Activated T-helper 17 cell treated with anti-CD3 and anti-CD28 coated beads, Interleukin-2, amount 50 U/mL, for 72 hours (primary cell): ENCODE results near the gene SEC11A. TPM values are rescaled to one million over a fixed set of nuclear protein-coding genes. Genes with fewer than 3 reads are reported as not detected.
"Not testable (repeated sequence)": the region's sequence is repeated elsewhere in the genome, so short reads cannot be mapped to it uniquely, and the experiment has no call there.

Experiments used
- ATAC-seq: fragments of 150-1000 bp; cut with Tn5 transposase; replicated peaks from 2 replicates; pipeline ENCODE4 v1.10.0; 2021; ENCODE audit warnings: mild to moderate bottlenecking, moderate library complexity
- H3K27ac Mint-ChIP-seq: one replicate; pipeline ENCODE4 v1.8.0; 2022; ENCODE audit warnings: mixed read lengths
- H3K27me3 Mint-ChIP-seq: one replicate; pipeline ENCODE4 v1.8.0; 2022; ENCODE audit warnings: mixed read lengths
- H3K36me3 Mint-ChIP-seq: one replicate; pipeline ENCODE4 v1.8.0; 2022; ENCODE audit warnings: low read depth, mild to moderate bottlenecking, mixed read lengths
- H3K4me1 Mint-ChIP-seq: one replicate; pipeline ENCODE4 v1.8.0; 2022; ENCODE audit warnings: mixed read lengths
- H3K4me3 Mint-ChIP-seq: one replicate; pipeline ENCODE4 v1.8.0; 2022; ENCODE audit warnings: mild to moderate bottlenecking, mixed read lengths
- H3K9me3 Mint-ChIP-seq: one replicate; pipeline ENCODE4 v1.8.0; 2022; ENCODE audit warnings: mixed read lengths
- total RNA-seq, 2 donors: library from RNA; stranded (reverse); gene quantifications; one replicate each; pipeline ENCODE4 v1.2.3, GENCODE V29; 2022

The SEC11A gene
- total RNA-seq, 2 donors from 2014 or later: 111 to 116 TPM

- no peaks in the 10 kb centered on the region for H3K9me3 Mint-ChIP-seq
- H3K27ac Mint-ChIP-seq: peak overlapping the region; percentile 97
- H3K4me1 Mint-ChIP-seq: peaks cover 44% of the 10 kb centered on the region
- no peaks in the 10 kb centered on the region for H3K27me3 Mint-ChIP-seq
- peak overlapping the region; percentile 99 for H3K4me3 Mint-ChIP-seq
- H3K36me3 Mint-ChIP-seq: peaks cover 46% of the 10 kb centered on the region
- ATAC-seq: peak; percentile 27
Observed at GRCh38 chr15:84749111-84749991, 33.4 kb upstream of the SEC11A start.

- peaks cover 42% of the 10 kb centered on the region for H3K4me1 Mint-ChIP-seq
- no peaks in the 10 kb centered on the region for H3K27me3 Mint-ChIP-seq
- peak; percentile 64 for ATAC-seq
- H3K36me3 Mint-ChIP-seq: peaks cover 41% of the 10 kb centered on the region
- H3K4me3 Mint-ChIP-seq: peak within 1 kb of the TSS; percentile 99
- H3K9me3 Mint-ChIP-seq: no peaks in the 10 kb centered on the region
- H3K27ac Mint-ChIP-seq: peak within 1 kb of the TSS; percentile 99
Observed at GRCh38 chr15:84748274-84749110, 32.6 kb upstream of the SEC11A start, which contains the start of gene ZNF592. ZNF592 (plus strand) TSS chr15:84748592; CDS start chr15:84782676, 34,084 bp downstream.

- peak overlapping the region; percentile 99 for H3K4me3 Mint-ChIP-seq
- H3K9me3 Mint-ChIP-seq: no peaks in the 10 kb centered on the region
- peaks cover 37% of the 10 kb centered on the region for H3K4me1 Mint-ChIP-seq
- peak; percentile 71 for ATAC-seq
- H3K36me3 Mint-ChIP-seq: peaks cover 34% of the 10 kb centered on the region
- H3K27me3 Mint-ChIP-seq: no peaks in the 10 kb centered on the region
- H3K27ac Mint-ChIP-seq: peak overlapping the region; percentile 99
Observed at GRCh38 chr15:84747416-84748273, 31.7 kb upstream of the SEC11A start.

GRCh38 chr15:84741121-84741520, 25.2 kb upstream of the SEC11A start:
- H3K27me3 Mint-ChIP-seq: no peaks in the 10 kb centered on the region
- H3K4me1 Mint-ChIP-seq: peaks cover 9% of the 10 kb centered on the region
- H3K36me3 Mint-ChIP-seq: no peaks in the 10 kb centered on the region
- H3K9me3 Mint-ChIP-seq: no peaks in the 10 kb centered on the region
- H3K27ac Mint-ChIP-seq: peak overlapping the region; percentile 20
- no peak overlapping the region for H3K4me3 Mint-ChIP-seq
- ATAC-seq: no peak

GRCh38 chr15:84740691-84741090, 24.8 kb upstream of the SEC11A start:
- ATAC-seq: no peak
- no peaks in the 10 kb centered on the region for H3K9me3 Mint-ChIP-seq
- no peak overlapping the region for H3K4me3 Mint-ChIP-seq
- no peaks in the 10 kb centered on the region for H3K27me3 Mint-ChIP-seq
- H3K36me3 Mint-ChIP-seq: no peaks in the 10 kb centered on the region
- H3K4me1 Mint-ChIP-seq: peaks cover 9% of the 10 kb centered on the region
- no peak overlapping the region for H3K27ac Mint-ChIP-seq

- peaks cover 16% of the 10 kb centered on the region for H3K4me1 Mint-ChIP-seq
- no peaks in the 10 kb centered on the region for H3K27me3 Mint-ChIP-seq
- ATAC-seq: no peak
- peak overlapping the region; percentile 9 for H3K4me3 Mint-ChIP-seq
- H3K36me3 Mint-ChIP-seq: no peaks in the 10 kb centered on the region
- no peaks in the 10 kb centered on the region for H3K9me3 Mint-ChIP-seq
- H3K27ac Mint-ChIP-seq: peak overlapping the region; percentile 98
Observed at GRCh38 chr15:84737005-84737404, 21.1 kb upstream of the SEC11A start.

GRCh38 chr15:84736375-84736774, 20.4 kb upstream of the SEC11A start:
- Mint-ChIP-seq H3K4me3 (peak overlapping the region; percentile 86), H3K36me3 (no peaks in the 10 kb centered on the region), H3K4me1 (peaks cover 16% of the 10 kb centered on the region), H3K27me3 (no peaks in the 10 kb centered on the region), H3K27ac (peak overlapping the region; percentile 98), H3K9me3 (no peaks in the 10 kb centered on the region)
- peak; percentile 71 for ATAC-seq

GRCh38 chr15:84735480-84736061, 19.6 kb upstream of the SEC11A start:
- not testable (repeated sequence) for H3K36me3 Mint-ChIP-seq, H3K9me3 Mint-ChIP-seq, H3K27me3 Mint-ChIP-seq
- H3K27ac Mint-ChIP-seq: peak overlapping the region; percentile 98
- peaks cover 16% of the 10 kb centered on the region for H3K4me1 Mint-ChIP-seq
- peak; percentile 75 for ATAC-seq
- peak overlapping the region; percentile 86 for H3K4me3 Mint-ChIP-seq

GRCh38 chr15:84734794-84735479, 19.0 kb upstream of the SEC11A start:
- peak; percentile 53 for ATAC-seq
- H3K27ac Mint-ChIP-seq: peak overlapping the region; percentile 98
- H3K4me3 Mint-ChIP-seq: peak overlapping the region; percentile 86
- H3K36me3 Mint-ChIP-seq: no peaks in the 10 kb centered on the region
- no peaks in the 10 kb centered on the region for H3K27me3 Mint-ChIP-seq
- no peaks in the 10 kb centered on the region for H3K9me3 Mint-ChIP-seq
- H3K4me1 Mint-ChIP-seq: peaks cover 16% of the 10 kb centered on the region

- Mint-ChIP-seq H3K27me3 (no peaks in the 10 kb centered on the region), H3K9me3 (no peaks in the 10 kb centered on the region), H3K36me3 (no peaks in the 10 kb centered on the region), H3K4me3 (no peak overlapping the region), H3K27ac (no peak overlapping the region), H3K4me1 (peaks cover 11% of the 10 kb centered on the region)
- no peak for ATAC-seq
Observed at GRCh38 chr15:84731774-84732173, 15.8 kb upstream of the SEC11A start.

GRCh38 chr15:84727429-84727828, 11.5 kb upstream of the SEC11A start:
- no peak for ATAC-seq
- no peak overlapping the region for H3K27ac Mint-ChIP-seq

GRCh38 chr15:84725001-84725491, 9.1 kb upstream of the SEC11A start:
- peak overlapping the region; percentile 55 for H3K4me3 Mint-ChIP-seq
- no peaks in the 10 kb centered on the region for H3K9me3 Mint-ChIP-seq
- peak overlapping the region; percentile 82 for H3K27ac Mint-ChIP-seq
- peak; percentile 76 for ATAC-seq
- peaks cover 17% of the 10 kb centered on the region for H3K4me1 Mint-ChIP-seq
- H3K36me3 Mint-ChIP-seq: no peaks in the 10 kb centered on the region
- H3K27me3 Mint-ChIP-seq: no peaks in the 10 kb centered on the region

More at GRCh38 chr15:84727429-84727828, 11.5 kb upstream of the SEC11A start:
- no peaks in the 10 kb centered on the region for H3K9me3 Mint-ChIP-seq
- no peaks in the 10 kb centered on the region for H3K27me3 Mint-ChIP-seq
- no peaks in the 10 kb centered on the region for H3K36me3 Mint-ChIP-seq
- no peak overlapping the region for H3K4me3 Mint-ChIP-seq
- H3K4me1 Mint-ChIP-seq: peaks cover 9% of the 10 kb centered on the region

- peaks cover 17% of the 10 kb centered on the region for H3K4me1 Mint-ChIP-seq
Observed at GRCh38 chr15:84722628-84723027, 6.7 kb upstream of the SEC11A start.

More at GRCh38 chr15:84722628-84723027, 6.7 kb upstream of the SEC11A start:
- no peak overlapping the region for H3K4me3 Mint-ChIP-seq
- H3K36me3 Mint-ChIP-seq: no peaks in the 10 kb centered on the region
- ATAC-seq: no peak
- no peak overlapping the region for H3K27ac Mint-ChIP-seq
- H3K27me3 Mint-ChIP-seq: no peaks in the 10 kb centered on the region
- no peaks in the 10 kb centered on the region for H3K9me3 Mint-ChIP-seq
